ENCODE results near the gene PER3.

DNA sequence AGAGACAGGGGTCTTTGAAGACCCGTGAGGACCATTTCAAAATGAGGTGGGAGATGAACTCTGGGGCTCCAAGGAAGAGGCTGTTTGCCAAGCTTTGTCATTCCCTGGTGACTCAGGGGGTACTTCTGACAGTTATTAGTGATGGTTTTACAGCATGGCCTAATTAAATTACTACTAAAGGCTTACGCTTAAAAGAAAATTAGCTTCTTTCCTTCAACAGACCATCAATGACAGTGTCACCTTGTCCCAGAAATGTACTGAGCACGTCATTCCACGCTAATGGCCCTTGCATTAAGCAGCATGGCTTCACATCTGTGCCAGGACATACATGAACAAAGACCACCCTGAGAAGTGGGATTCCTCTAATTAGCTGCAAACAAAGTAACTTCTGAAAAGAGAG lies 73.9 kb downstream of the PER3 start:
- TF ChIP-seq, protein P1, sequence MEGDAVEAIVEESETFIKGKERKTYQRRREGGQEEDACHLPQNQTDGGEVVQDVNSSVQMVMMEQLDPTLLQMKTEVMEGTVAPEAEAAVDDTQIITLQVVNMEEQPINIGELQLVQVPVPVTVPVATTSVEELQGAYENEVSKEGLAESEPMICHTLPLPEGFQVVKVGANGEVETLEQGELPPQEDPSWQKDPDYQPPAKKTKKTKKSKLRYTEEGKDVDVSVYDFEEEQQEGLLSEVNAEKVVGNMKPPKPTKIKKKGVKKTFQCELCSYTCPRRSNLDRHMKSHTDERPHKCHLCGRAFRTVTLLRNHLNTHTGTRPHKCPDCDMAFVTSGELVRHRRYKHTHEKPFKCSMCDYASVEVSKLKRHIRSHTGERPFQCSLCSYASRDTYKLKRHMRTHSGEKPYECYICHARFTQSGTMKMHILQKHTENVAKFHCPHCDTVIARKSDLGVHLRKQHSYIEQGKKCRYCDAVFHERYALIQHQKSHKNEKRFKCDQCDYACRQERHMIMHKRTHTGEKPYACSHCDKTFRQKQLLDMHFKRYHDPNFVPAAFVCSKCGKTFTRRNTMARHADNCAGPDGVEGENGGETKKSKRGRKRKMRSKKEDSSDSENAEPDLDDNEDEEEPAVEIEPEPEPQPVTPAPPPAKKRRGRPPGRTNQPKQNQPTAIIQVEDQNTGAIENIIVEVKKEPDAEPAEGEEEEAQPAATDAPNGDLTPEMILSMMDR (IDR thresholded peaks at IDR 0.05; ENCODE audit: low read depth, low read length, poor library complexity, severe bottlenecking), result no peak
- no peak for TF ChIP-seq EZH2phosphoT487 (IDR thresholded peaks at IDR 0.05; ENCODE audit: borderline replicate concordance, low read length)

Data from DOHH2 (cell line).